Smooth muscle cell (in vitro differentiated cells): ENCODE measurements around the gene CUL3. TPM values are rescaled to one million over a fixed set of nuclear protein-coding genes. Genes with fewer than 3 reads are reported as not detected.

Experiments
- DNase-seq: peaks from one replicate; lab custom pipeline; 2025; ENCODE audit not compliant: unreplicated experiment; lab: John Stamatoyannopoulos, UW
- H2AFZ ChIP-seq: fragments of 200-600 bp; sonication (generic); 2 replicates; pipeline ENCODE4 v1.6.0; 2016; ENCODE audit warnings: antibody characterized with exemption, low read depth, mild to moderate bottlenecking
- H3F3A ChIP-seq: fragments of 200-600 bp; sonication (generic); 2 replicates; pipeline ENCODE4 v1.6.0; 2017; ENCODE audit warnings: antibody characterized with exemption, low read depth
- H3K27ac ChIP-seq: fragments of 200-600 bp; sonication (generic); 2 replicates; pipeline ENCODE4 v1.5.1; 2016; ENCODE audit warnings: low read depth, mild to moderate bottlenecking
- H3K27me3 ChIP-seq: fragments of 200-600 bp; sonication (generic); 2 replicates; pipeline ENCODE4 v1.6.1; 2016; ENCODE audit warnings: low read depth, mild to moderate bottlenecking
- H3K36me3 ChIP-seq: fragments of 200-600 bp; sonication (generic); 2 replicates; pipeline ENCODE4 v1.5.1; 2016; ENCODE audit warnings: low read depth
- H3K4me1 ChIP-seq: fragments of 200-600 bp; sonication (generic); 2 replicates; pipeline ENCODE4 v1.5.1; 2016; ENCODE audit warnings: low read depth
- H3K4me2 ChIP-seq: fragments of 200-600 bp; sonication (generic); 2 replicates; pipeline ENCODE4 v1.6.0; 2016; ENCODE audit warnings: mild to moderate bottlenecking
- H3K4me3 ChIP-seq: fragments of 200-600 bp; sonication (generic); 2 replicates; pipeline ENCODE4 v1.5.1; 2016; ENCODE audit warnings: mild to moderate bottlenecking
- H3K79me2 ChIP-seq: fragments of 200-600 bp; sonication (generic); 2 replicates; pipeline ENCODE4 v1.6.0; 2016; ENCODE audit warnings: low read depth, mild to moderate bottlenecking
- H3K9ac ChIP-seq: fragments of 200-600 bp; sonication (generic); 2 replicates; pipeline ENCODE4 v1.6.0; 2016; ENCODE audit warnings: low read depth
- H3K9me3 ChIP-seq: fragments of 200-600 bp; sonication (generic); replicated peaks from 2 replicates; pipeline ENCODE4 v1.5.1; 2016; ENCODE audit warnings: low read depth
- H4K20me1 ChIP-seq: fragments of 200-600 bp; sonication (generic); 2 replicates; pipeline ENCODE4 v1.6.0; 2016; ENCODE audit warnings: low read depth
- WGBS: methylation state at CpG from one replicate; pipeline ENCODE4 v1.1.7; 2016; ENCODE audit warnings: low lambda C conversion rate; 5-methylcytosine and 5-hydroxymethylcytosine counted together
- polyA plus RNA-seq: library from polyadenylated mRNA; unstranded; fragments of >200 nt; fragmentation: Nextera tagmentation; extraction: Ambion mirVana; gene quantifications from 2 replicates; pipeline ENCODE4 v1.2.1, GENCODE V29; 2016
- total RNA-seq: library from RNA; depleted of rRNA; stranded (reverse); fragments of >200 nt; gene quantifications from 2 replicates; pipeline ENCODE4 v1.2.3, GENCODE V29; 2014
- TF ChIP-seq, protein P1 (sequence below): fragments of 200-600 bp; sonication (generic); IDR thresholded peaks from 2 replicates; pipeline ENCODE4 v1.5.1; 2017; ENCODE audit warnings: borderline replicate concordance, mild to moderate bottlenecking, antibody characterized with exemption; ENCODE audit not compliant: insufficient read depth, poor library complexity, severe bottlenecking

The CUL3 gene
- total and polyA plus RNA-seq, 2 experiments from 2014 or later = 65.8 to 109 TPM

DNA sequence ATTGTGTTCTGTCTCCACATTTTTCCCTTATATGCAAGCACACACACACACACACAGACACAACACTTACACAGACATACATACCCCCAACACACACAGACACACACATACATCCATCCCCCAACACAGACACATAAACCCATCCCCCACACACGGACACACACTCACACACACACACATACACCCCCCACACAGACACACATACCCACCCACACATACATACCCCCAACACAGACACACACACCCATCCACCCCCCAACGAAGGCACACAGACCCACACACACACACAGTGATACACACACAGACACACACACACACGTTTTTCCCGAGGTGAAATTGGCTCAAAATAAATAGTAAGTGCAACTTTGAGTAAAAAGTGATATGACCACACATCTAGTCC is 41.6 kb upstream of the CUL3 start:
- H3K4me3 ChIP-seq = no peak overlapping the region
- no peak overlapping the region for H3K27ac ChIP-seq
- 83% methylated on average over 4 of the region's 4 CpGs for WGBS
- no peaks in the 10 kb centered on the region for H4K20me1 ChIP-seq
- H3K9ac ChIP-seq = no peak overlapping the region
- H3K4me2 ChIP-seq = no peak overlapping the region
- TF ChIP-seq, protein P1, sequence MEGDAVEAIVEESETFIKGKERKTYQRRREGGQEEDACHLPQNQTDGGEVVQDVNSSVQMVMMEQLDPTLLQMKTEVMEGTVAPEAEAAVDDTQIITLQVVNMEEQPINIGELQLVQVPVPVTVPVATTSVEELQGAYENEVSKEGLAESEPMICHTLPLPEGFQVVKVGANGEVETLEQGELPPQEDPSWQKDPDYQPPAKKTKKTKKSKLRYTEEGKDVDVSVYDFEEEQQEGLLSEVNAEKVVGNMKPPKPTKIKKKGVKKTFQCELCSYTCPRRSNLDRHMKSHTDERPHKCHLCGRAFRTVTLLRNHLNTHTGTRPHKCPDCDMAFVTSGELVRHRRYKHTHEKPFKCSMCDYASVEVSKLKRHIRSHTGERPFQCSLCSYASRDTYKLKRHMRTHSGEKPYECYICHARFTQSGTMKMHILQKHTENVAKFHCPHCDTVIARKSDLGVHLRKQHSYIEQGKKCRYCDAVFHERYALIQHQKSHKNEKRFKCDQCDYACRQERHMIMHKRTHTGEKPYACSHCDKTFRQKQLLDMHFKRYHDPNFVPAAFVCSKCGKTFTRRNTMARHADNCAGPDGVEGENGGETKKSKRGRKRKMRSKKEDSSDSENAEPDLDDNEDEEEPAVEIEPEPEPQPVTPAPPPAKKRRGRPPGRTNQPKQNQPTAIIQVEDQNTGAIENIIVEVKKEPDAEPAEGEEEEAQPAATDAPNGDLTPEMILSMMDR = no peak
- no peaks in the 10 kb centered on the region for H3K79me2 ChIP-seq
- no peaks in the 10 kb centered on the region for H3K9me3 ChIP-seq
- DNase-seq = no peak
- H3K27me3 ChIP-seq = no peaks in the 10 kb centered on the region
- no peaks in the 10 kb centered on the region for H3K4me1 ChIP-seq
- no peaks in the 10 kb centered on the region for H3F3A ChIP-seq
- no peaks in the 10 kb centered on the region for H3K36me3 ChIP-seq
- no peak overlapping the region for H2AFZ ChIP-seq

- H3K27ac ChIP-seq = no peak overlapping the region
- H3K4me1 ChIP-seq = no peaks in the 10 kb centered on the region
- H3K9me3 ChIP-seq = no peaks in the 10 kb centered on the region
- no peaks in the 10 kb centered on the region for H3F3A ChIP-seq
- H3K36me3 ChIP-seq = no peaks in the 10 kb centered on the region
- no peak overlapping the region for H3K4me3 ChIP-seq
- WGBS = 87% methylated on average over 4 of the region's 4 CpGs
- no peaks in the 10 kb centered on the region for H4K20me1 ChIP-seq
- no peaks in the 10 kb centered on the region for H3K27me3 ChIP-seq
- H3K4me2 ChIP-seq = no peak overlapping the region
- no peak for DNase-seq
- no peak overlapping the region for H2AFZ ChIP-seq
- no peaks in the 10 kb centered on the region for H3K79me2 ChIP-seq
- TF ChIP-seq, protein P1 = no peak
- H3K9ac ChIP-seq = no peak overlapping the region
These were observed 28.6 kb upstream of the CUL3 start for GRCh38 chr2:224613543-224614286.

GRCh38 chr2:224612578-224612977 is 27.4 kb upstream of the CUL3 start:
- H3F3A ChIP-seq = no peaks in the 10 kb centered on the region
- TF ChIP-seq, protein P1 = no peak
- no peaks in the 10 kb centered on the region for H3K27me3 ChIP-seq
- H3K4me2 ChIP-seq = no peak overlapping the region
- no peak overlapping the region for H2AFZ ChIP-seq
- H3K4me3 ChIP-seq = no peak overlapping the region
- H3K9me3 ChIP-seq = no peaks in the 10 kb centered on the region
- H4K20me1 ChIP-seq = no peaks in the 10 kb centered on the region
- no peak overlapping the region for H3K9ac ChIP-seq
- H3K79me2 ChIP-seq = no peaks in the 10 kb centered on the region
- H3K4me1 ChIP-seq = no peaks in the 10 kb centered on the region
- H3K27ac ChIP-seq = no peak overlapping the region
- 76% methylated on average over 5 of the region's 5 CpGs for WGBS
- DNase-seq = no peak
- no peaks in the 10 kb centered on the region for H3K36me3 ChIP-seq

DNA sequence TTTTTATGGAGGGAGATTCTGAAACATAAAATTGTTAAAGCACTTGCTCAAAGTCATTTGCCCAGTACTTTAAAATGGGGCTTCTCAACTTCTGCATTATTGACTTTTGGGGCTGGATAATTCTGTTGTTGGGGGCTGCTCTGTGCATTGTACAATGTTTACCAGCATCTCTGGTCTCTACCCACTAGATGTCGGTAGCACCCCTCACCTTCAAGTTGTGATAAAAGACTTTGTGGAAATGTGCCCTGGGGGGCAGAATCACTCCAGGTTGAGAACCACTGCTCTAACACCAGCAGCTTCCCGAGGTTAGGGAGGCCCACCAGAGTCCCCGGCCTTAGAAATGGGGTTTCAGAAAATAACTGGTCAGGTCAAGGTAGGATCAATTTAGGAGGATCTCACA is 26.8 kb upstream of the CUL3 start:
- TF ChIP-seq, protein P1 = no peak
- no peaks in the 10 kb centered on the region for H4K20me1 ChIP-seq
- H3K27ac ChIP-seq = no peak overlapping the region
- no peaks in the 10 kb centered on the region for H3K27me3 ChIP-seq
- H3F3A ChIP-seq = no peaks in the 10 kb centered on the region
- H3K79me2 ChIP-seq = no peaks in the 10 kb centered on the region
- no peak overlapping the region for H2AFZ ChIP-seq
- no peaks in the 10 kb centered on the region for H3K9me3 ChIP-seq
- no peaks in the 10 kb centered on the region for H3K4me1 ChIP-seq
- no peak overlapping the region for H3K9ac ChIP-seq
- no peaks in the 10 kb centered on the region for H3K36me3 ChIP-seq
- H3K4me2 ChIP-seq = no peak overlapping the region
- no peak for DNase-seq
- 70% methylated on average over 3 of the region's 3 CpGs for WGBS
- no peak overlapping the region for H3K4me3 ChIP-seq
